ENCODE data around the gene RTP1.

The RTP1 gene

DNA sequence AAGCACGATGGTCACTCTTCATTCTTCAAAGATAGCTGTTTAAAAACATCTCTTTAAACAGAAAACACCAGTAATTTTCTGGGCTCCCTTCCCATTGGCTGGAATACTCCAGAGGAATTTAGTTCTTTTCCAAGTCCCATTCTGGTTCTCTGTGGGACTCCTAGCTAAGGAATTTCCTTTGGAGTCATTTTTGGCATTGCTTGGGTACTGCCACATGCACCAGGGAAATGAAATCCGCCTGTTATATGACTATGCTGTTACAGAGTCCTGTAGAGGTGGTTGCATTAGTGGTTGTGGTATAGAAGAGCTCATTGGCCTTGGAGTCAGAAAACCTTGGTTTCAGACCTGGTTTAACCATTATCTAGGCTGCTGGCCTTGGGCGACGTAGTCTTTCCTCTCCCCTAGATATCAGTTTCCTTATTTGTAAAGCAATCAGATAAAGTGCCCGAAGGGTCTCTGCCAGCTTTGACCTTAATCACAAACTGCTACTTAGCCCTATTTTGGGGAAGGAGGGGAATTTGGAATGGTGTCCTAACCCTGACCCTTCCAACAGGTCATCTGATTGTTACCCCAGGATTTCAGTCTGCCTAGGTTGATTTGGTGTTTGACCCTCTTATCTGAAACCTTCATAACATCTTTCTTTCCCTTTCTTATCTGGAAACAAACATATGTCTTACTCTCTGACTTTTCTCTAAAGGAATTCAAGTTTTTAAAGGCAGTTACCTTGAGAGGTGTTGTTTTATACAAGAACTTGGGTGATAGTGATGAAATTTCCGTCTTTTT is 13.4 kb downstream of the RTP1 start:
- H3K27ac ChIP-seq (ENCODE audit: poor library complexity, severe bottlenecking): no peak overlapping the region
- ATAC-seq (ENCODE audit: low read depth): no peak

DNA sequence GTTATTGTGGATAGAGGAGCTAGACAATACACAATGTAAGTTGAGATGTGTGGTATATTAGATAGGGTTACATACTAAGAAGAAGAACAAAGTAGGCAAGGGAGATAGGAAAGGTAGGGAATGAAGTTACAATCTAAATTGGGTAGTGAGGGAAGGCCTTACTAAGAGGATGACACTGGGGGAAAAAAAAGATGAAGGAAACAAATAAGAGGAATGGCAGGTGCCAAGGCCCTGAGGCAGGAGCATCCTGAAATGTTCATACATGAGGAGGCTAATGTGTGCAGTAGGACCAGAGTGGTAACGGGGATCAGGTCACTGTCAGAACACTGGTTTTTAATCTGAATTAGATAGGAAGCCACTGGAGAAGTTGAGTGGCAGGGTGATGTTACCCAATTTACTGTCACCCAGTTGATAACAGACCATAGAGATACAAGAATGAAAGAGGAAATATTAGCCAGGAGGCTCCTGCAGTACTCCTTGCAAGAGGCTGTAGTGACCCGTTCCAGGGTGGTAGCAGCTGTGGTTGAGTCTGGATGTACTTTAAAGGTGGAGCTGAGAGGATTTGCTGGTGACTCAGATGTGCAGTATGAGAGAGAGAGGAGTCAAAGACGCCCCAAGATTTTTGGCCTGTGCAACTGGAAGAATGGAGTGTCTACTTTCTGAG is 14.4 kb downstream of the RTP1 start:
- ATAC-seq (ENCODE audit: low read depth) (peak; percentile 83), DNase-seq (ENCODE audit: low spot score) (no peak)
- Histone ChIP-seq H3K4me3 (ENCODE audit: severe bottlenecking) (no peak overlapping the region), H3K4me1 (ENCODE audit: insufficient read depth, poor library complexity, severe bottlenecking) (peaks cover 5% of the 10 kb centered on the region), H3K27ac (ENCODE audit: poor library complexity, severe bottlenecking) (no peak overlapping the region), H3K9me3 (ENCODE audit: severe bottlenecking) (peaks cover 6% of the 10 kb centered on the region), H3K27me3 (ENCODE audit: insufficient read depth, poor library complexity, severe bottlenecking) (no peaks in the 10 kb centered on the region), H3K36me3 (ENCODE audit: low read depth) (no peaks in the 10 kb centered on the region)
- TF ChIP-seq, protein P1, sequence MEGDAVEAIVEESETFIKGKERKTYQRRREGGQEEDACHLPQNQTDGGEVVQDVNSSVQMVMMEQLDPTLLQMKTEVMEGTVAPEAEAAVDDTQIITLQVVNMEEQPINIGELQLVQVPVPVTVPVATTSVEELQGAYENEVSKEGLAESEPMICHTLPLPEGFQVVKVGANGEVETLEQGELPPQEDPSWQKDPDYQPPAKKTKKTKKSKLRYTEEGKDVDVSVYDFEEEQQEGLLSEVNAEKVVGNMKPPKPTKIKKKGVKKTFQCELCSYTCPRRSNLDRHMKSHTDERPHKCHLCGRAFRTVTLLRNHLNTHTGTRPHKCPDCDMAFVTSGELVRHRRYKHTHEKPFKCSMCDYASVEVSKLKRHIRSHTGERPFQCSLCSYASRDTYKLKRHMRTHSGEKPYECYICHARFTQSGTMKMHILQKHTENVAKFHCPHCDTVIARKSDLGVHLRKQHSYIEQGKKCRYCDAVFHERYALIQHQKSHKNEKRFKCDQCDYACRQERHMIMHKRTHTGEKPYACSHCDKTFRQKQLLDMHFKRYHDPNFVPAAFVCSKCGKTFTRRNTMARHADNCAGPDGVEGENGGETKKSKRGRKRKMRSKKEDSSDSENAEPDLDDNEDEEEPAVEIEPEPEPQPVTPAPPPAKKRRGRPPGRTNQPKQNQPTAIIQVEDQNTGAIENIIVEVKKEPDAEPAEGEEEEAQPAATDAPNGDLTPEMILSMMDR (IDR thresholded peaks at IDR 0.05; ENCODE audit: poor library complexity, severe bottlenecking): no peak

More for the DNA sequence above, 13.4 kb downstream of the RTP1 start:
- TF ChIP-seq, protein P1 (IDR thresholded peaks at IDR 0.05; ENCODE audit: poor library complexity, severe bottlenecking): no peak
- DNase-seq (ENCODE audit: low spot score): no peak
- Histone ChIP-seq H3K9me3 (ENCODE audit: severe bottlenecking) (peaks cover 6% of the 10 kb centered on the region), H3K4me1 (ENCODE audit: insufficient read depth, poor library complexity, severe bottlenecking) (peaks cover 5% of the 10 kb centered on the region), H3K27me3 (ENCODE audit: insufficient read depth, poor library complexity, severe bottlenecking) (no peaks in the 10 kb centered on the region), H3K4me3 (ENCODE audit: severe bottlenecking) (no peak overlapping the region), H3K36me3 (ENCODE audit: low read depth) (no peaks in the 10 kb centered on the region)

DNA sequence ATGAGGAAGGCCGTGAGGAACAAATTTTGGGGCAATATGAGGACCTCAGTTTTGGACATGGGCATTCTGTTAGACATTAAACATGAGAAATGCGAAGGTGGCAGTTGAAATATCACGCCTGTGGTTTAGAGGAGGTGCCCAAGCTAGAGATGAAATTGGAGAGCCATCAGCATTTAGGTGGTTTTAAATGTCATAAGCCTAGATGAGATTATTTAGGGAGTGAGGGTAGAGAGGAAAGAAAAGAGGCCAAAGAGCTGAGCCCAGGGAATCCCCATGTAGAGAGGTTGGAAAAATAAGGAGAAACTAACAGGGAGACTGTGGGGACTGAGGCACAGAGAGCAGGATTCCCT is 14.9 kb downstream of the RTP1 start:
- Histone ChIP-seq H3K4me3 (ENCODE audit: severe bottlenecking) (no peak overlapping the region), H3K4me1 (ENCODE audit: insufficient read depth, poor library complexity, severe bottlenecking) (peaks cover 5% of the 10 kb centered on the region), H3K27me3 (ENCODE audit: insufficient read depth, poor library complexity, severe bottlenecking) (no peaks in the 10 kb centered on the region), H3K9me3 (ENCODE audit: severe bottlenecking) (peaks cover 6% of the 10 kb centered on the region), H3K27ac (ENCODE audit: poor library complexity, severe bottlenecking) (no peak overlapping the region), H3K36me3 (ENCODE audit: low read depth) (no peaks in the 10 kb centered on the region)
- no peak for ATAC-seq (ENCODE audit: low read depth)
- no peak for DNase-seq (ENCODE audit: low spot score)
- TF ChIP-seq, protein P1 (IDR thresholded peaks at IDR 0.05; ENCODE audit: poor library complexity, severe bottlenecking): no peak

DNA sequence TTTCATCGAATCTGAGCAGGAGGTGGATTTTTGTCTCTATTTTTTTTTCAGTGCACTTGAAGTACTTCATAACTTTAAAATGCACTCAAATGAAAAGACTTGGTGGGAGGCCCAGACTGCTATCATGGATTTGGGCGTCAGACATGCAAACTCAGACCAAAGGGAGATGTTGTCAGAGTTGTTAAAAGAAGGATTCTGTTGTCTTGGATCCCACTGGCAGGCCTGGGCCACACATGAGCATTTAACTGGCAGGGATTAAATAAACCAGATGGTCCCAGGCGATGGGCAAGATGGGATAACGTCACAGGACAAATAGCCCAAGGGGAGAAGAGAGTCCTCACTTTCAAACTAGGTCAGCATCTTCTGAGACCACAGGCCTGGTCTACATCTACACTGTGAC is 15.4 kb downstream of the RTP1 start:
- H3K36me3 ChIP-seq (ENCODE audit: low read depth): no peaks in the 10 kb centered on the region
- peaks cover under 1% of the 10 kb centered on the region for H3K9me3 ChIP-seq (ENCODE audit: severe bottlenecking)
- ATAC-seq (ENCODE audit: low read depth): no peak
- no peak for DNase-seq (ENCODE audit: low spot score)
- no peak overlapping the region for H3K27ac ChIP-seq (ENCODE audit: poor library complexity, severe bottlenecking)
- peaks cover 5% of the 10 kb centered on the region for H3K4me1 ChIP-seq (ENCODE audit: insufficient read depth, poor library complexity, severe bottlenecking)
- TF ChIP-seq, protein P1 (IDR thresholded peaks at IDR 0.05; ENCODE audit: poor library complexity, severe bottlenecking): no peak
- H3K27me3 ChIP-seq (ENCODE audit: insufficient read depth, poor library complexity, severe bottlenecking): no peaks in the 10 kb centered on the region
- H3K4me3 ChIP-seq (ENCODE audit: severe bottlenecking): no peak overlapping the region

DNA sequence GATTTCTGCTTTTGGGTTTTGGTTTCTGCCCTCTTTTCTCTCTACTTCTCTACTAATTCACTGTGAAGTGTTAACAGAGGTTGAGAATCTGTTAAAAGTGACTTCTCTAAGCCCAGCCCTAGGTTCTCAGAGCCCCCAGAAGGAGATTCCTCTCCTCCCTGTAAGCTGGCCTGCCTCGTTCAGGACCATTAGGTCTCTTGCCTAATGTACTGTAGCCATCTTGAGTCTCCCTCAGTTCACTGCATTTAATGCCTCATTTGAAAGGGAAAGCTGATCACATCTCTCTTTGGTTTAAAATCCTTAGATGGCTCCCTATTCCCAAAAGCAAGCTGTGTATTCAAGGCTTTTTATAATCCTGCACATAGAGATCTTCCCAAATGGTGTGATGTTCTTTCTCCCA is 16.3 kb downstream of the RTP1 start:
- TF ChIP-seq, protein P1 (IDR thresholded peaks at IDR 0.05; ENCODE audit: poor library complexity, severe bottlenecking): no peak
- H3K36me3 ChIP-seq (ENCODE audit: low read depth): no peaks in the 10 kb centered on the region
- ATAC-seq (ENCODE audit: low read depth): no peak
- H3K4me3 ChIP-seq (ENCODE audit: severe bottlenecking): no peak overlapping the region
- H3K27ac ChIP-seq (ENCODE audit: poor library complexity, severe bottlenecking): no peak overlapping the region
- peaks cover 2% of the 10 kb centered on the region for H3K4me1 ChIP-seq (ENCODE audit: insufficient read depth, poor library complexity, severe bottlenecking)
- no peak for DNase-seq (ENCODE audit: low spot score)
- H3K9me3 ChIP-seq (ENCODE audit: severe bottlenecking): no peaks in the 10 kb centered on the region
- no peaks in the 10 kb centered on the region for H3K27me3 ChIP-seq (ENCODE audit: insufficient read depth, poor library complexity, severe bottlenecking)

Data from RWPE2 (cell line).